Measurements from ENCODE around the gene MDN1.
"Not testable (repeated sequence)": the region's sequence is repeated elsewhere in the genome, so short reads cannot be mapped to it uniquely, and the experiment has no call there.

Gene MDN1

DNA sequence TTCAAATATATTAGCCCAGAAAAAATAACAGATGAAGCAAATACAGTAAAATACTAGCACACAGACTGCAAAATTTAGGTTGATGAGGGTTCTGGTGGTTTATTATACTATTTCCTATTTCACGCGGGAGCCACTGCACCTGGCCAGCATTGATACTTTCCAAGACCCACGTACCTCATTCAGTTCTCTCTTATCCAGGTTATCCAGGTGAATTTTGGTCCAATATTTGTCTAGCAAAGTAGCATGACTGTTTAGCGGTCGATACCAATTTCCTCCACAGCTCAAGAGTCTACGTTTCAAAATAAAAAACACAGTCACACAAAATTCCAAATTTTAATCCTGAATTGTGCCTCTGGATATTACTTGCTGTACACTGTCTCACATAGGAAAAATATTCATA is 34.8 kb downstream of the MDN1 start:
- Mint-ChIP-seq H3K4me3 (no peak overlapping the region), H3K27me3 (ENCODE audit: low read depth, poor library complexity) (no peaks in the 10 kb centered on the region), H3K4me1 (no peaks in the 10 kb centered on the region), H3K27ac (no peak overlapping the region), H3K9me3 (peaks cover 16% of the 10 kb centered on the region), H3K36me3 (ENCODE audit: low read depth) (peaks cover 82% of the 10 kb centered on the region)
- TF ChIP-seq, protein P1, sequence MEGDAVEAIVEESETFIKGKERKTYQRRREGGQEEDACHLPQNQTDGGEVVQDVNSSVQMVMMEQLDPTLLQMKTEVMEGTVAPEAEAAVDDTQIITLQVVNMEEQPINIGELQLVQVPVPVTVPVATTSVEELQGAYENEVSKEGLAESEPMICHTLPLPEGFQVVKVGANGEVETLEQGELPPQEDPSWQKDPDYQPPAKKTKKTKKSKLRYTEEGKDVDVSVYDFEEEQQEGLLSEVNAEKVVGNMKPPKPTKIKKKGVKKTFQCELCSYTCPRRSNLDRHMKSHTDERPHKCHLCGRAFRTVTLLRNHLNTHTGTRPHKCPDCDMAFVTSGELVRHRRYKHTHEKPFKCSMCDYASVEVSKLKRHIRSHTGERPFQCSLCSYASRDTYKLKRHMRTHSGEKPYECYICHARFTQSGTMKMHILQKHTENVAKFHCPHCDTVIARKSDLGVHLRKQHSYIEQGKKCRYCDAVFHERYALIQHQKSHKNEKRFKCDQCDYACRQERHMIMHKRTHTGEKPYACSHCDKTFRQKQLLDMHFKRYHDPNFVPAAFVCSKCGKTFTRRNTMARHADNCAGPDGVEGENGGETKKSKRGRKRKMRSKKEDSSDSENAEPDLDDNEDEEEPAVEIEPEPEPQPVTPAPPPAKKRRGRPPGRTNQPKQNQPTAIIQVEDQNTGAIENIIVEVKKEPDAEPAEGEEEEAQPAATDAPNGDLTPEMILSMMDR (IDR thresholded peaks at IDR 0.05) = no peak
- no peak for DNase-seq

DNA sequence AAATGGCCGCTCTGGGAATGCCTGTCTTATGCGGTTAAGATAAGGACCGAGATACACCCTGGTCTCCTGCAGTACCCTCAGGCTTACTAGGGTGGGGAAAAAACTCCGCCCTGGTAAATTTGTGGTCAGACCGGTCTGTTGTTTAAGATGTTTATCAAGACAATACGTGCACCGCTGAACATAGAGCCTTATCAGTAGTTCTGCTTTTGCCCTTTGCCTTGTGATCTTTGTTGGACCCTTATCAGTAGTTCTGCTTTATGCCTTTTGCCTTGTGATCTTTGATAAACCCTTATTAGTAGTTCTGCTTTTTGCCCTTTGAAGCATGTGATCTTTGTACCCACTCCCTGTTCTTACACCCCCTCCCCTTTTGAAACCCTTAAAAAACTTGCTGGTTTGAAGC is 36.3 kb downstream of the MDN1 start:
- H3K36me3 Mint-ChIP-seq (ENCODE audit: low read depth) = peaks cover 84% of the 10 kb centered on the region
- not testable (repeated sequence) for H3K27ac Mint-ChIP-seq; DNase-seq; H3K27me3 Mint-ChIP-seq (ENCODE audit: low read depth, poor library complexity); H3K4me3 Mint-ChIP-seq; H3K4me1 Mint-ChIP-seq
- peaks cover 16% of the 10 kb centered on the region for H3K9me3 Mint-ChIP-seq

DNA sequence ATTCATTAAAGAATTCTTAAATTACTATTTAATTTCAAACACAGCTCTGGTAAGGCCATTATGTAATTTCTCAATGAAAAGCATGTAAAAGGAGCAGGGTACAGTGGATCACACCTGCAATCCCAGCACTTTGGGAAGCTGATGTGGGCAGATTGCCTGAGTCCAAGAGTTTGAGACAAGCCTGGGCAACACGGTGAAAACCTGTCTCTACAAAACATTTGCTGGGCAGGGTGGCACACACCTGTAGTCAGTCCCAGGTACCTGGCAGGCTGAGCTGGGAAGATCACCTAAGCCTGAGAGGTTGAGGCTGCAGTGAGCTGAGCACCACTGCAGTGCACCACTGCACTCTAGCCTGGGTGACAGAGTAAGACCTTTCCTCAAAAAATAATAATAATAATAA is 37.4 kb downstream of the MDN1 start:
- Mint-ChIP-seq H3K36me3 (ENCODE audit: low read depth) (peaks cover 87% of the 10 kb centered on the region), H3K4me1 (no peaks in the 10 kb centered on the region), H3K4me3 (no peak overlapping the region), H3K27ac (peak overlapping the region; percentile 26), H3K9me3 (peaks cover 16% of the 10 kb centered on the region), H3K27me3 (ENCODE audit: low read depth, poor library complexity) (no peaks in the 10 kb centered on the region)
- TF ChIP-seq, protein P1 (IDR thresholded peaks at IDR 0.05) = no peak
- DNase-seq = no peak

DNA sequence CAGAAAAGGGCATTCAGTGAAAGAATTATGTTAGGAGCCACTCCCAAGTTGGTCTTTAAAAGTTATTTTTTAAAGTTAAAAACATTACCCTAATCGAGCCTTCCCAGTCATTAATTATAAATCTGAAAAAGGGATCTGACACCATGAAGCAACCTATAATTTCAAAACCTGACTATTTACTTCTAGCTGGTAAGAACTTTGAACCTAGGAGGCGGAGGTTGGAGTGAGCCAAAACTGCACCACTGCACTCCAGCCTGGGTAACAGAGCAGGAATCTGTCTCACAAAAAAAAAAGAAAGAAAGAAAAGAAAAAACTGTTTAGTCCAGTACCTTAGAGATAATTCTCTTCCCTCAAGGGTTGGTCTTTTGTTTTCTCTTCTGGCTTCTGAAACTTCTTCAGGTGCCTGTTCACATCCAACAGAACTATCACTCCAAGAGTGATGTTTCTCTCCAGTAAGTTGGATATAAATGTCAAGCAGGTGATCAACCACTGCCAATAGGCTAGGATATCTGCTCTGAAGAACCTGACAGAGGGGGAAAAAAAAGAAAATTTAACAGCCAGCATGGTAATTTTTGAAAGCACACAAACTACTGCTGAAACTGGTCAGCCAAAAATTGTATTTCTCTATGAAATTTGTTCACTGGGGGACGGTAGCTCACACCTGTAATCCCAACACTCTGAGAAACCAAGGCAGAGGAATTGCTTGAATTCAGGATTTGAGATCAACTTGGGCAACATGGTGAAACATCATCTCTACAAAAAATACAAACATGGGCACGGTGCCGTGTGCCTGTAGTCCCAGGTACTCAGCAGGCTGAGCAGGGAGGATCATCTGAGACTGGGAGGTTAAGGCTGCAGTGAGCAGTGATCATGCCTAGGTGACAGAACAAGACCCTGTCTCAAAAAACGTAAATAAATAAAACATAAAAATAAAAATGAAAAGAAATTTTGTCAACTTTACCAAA is 38.2 kb downstream of the MDN1 start:
- Mint-ChIP-seq H3K27me3 (ENCODE audit: low read depth, poor library complexity) (no peaks in the 10 kb centered on the region), H3K4me1 (no peaks in the 10 kb centered on the region), H3K9me3 (peaks cover 16% of the 10 kb centered on the region), H3K4me3 (no peak overlapping the region), H3K36me3 (ENCODE audit: low read depth) (peaks cover 96% of the 10 kb centered on the region), H3K27ac (peak overlapping the region; percentile 51)
- DNase-seq = no peak
- TF ChIP-seq, protein P1 (IDR thresholded peaks at IDR 0.05) = no peak

GRCh38 chr6:89777455-89777854 is 42.1 kb downstream of the MDN1 start:
- Mint-ChIP-seq H3K4me1 (no peaks in the 10 kb centered on the region), H3K4me3 (no peak overlapping the region), H3K9me3 (no peaks in the 10 kb centered on the region), H3K27me3 (ENCODE audit: low read depth, poor library complexity) (no peaks in the 10 kb centered on the region), H3K27ac (no peak overlapping the region), H3K36me3 (ENCODE audit: low read depth) (peaks cover 96% of the 10 kb centered on the region)
- TF ChIP-seq, protein P1 (IDR thresholded peaks at IDR 0.05) = no peak
- DNase-seq = no peak

DNA sequence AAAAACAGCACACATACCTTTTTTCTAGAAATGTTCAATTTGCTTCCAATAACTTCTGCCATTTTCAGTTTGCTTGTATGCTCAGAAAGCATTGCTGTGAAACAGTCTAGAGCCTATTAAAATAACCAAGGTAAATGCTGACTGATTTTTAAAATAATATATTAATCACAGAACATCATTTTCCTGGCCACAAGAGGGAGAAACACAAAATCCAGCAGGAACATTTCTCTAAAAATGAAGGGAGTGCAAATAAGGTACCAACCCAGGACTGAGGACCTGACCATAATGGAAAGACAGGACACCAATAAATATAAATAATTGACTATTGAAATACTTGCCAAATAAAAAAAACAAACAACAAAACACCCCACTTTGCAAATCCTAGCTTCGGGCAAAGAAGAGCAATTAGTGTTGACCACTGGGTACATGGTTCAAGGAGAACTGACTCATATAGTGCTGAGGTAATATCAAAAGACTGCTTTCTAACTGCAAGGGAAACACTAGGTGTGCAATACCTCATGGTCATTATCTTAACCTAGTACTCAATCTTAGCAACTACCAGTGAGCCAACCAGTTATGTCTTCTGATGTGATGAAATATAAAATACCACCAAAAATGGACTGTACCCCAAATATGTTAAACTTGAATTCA is 42.9 kb downstream of the MDN1 start:
- Mint-ChIP-seq H3K27ac (no peak overlapping the region), H3K4me1 (no peaks in the 10 kb centered on the region), H3K9me3 (no peaks in the 10 kb centered on the region), H3K36me3 (ENCODE audit: low read depth) (peaks cover 95% of the 10 kb centered on the region), H3K27me3 (ENCODE audit: low read depth, poor library complexity) (no peaks in the 10 kb centered on the region), H3K4me3 (no peak overlapping the region)
- TF ChIP-seq, protein P1 (IDR thresholded peaks at IDR 0.05) = no peak
- DNase-seq = no peak
